HEK293T (cell line): ENCODE data around the gene PEX10.

Experiments
- CTCF ChIA-PET: fragments of 350-600 bp; formaldehyde crosslinking; extraction: SDS; loops from one replicate; lab custom pipeline; 2021; ENCODE audit warnings: antibody characterized with exemption, inconsistent platforms; lab: Yijun Ruan, JAX
- POLR2A ChIA-PET: fragments of 350-600 bp; formaldehyde crosslinking; extraction: SDS; loops from one replicate; lab custom pipeline; 2020; ENCODE audit warnings: antibody characterized with exemption, inconsistent platforms; lab: Yijun Ruan, JAX
- DNase-seq: peaks from one replicate; pipeline ENCODE4 v3.0.0; 2012; ENCODE audit warnings: mixed read lengths; ENCODE audit errors: extremely low spot score
- ARNT ChIP-seq: fragments of 450-650 bp; IDR thresholded peaks from 2 replicates; pipeline ENCODE4 v1.6.1; 2017; ENCODE audit warnings: mild to moderate bottlenecking
- BHLHE40 ChIP-seq: fragments of 450-650 bp; IDR thresholded peaks from 2 replicates; pipeline ENCODE4 v1.6.1; 2016; ENCODE audit warnings: mild to moderate bottlenecking, moderate library complexity, borderline replicate concordance
- CTBP1 ChIP-seq: fragments of 450-650 bp; IDR thresholded peaks from 2 replicates; pipeline ENCODE4 v1.6.1; 2016; ENCODE audit warnings: borderline replicate concordance
- ELF4 ChIP-seq: fragments of 450-650 bp; IDR thresholded peaks from 2 replicates; pipeline ENCODE4 v1.6.1; 2017; ENCODE audit warnings: antibody characterized with exemption
- FOXA1 ChIP-seq: fragments of 450-650 bp; IDR thresholded peaks from 2 replicates; pipeline ENCODE4 v1.6.1; 2016; ENCODE audit warnings: mild to moderate bottlenecking
- FOXK2 ChIP-seq: fragments of 450-650 bp; IDR thresholded peaks from 2 replicates; pipeline ENCODE4 v1.6.1; 2016; ENCODE audit warnings: mild to moderate bottlenecking
- FOXM1 ChIP-seq: fragments of 450-650 bp; IDR thresholded peaks from 2 replicates; pipeline ENCODE4 v1.6.1; 2017; ENCODE audit warnings: mild to moderate bottlenecking, borderline replicate concordance
- HDGF ChIP-seq: fragments of 450-650 bp; IDR thresholded peaks from 2 replicates; pipeline ENCODE4 v1.6.1; 2017; ENCODE audit warnings: antibody characterized with exemption, borderline replicate concordance
- L3MBTL2 ChIP-seq: fragments of 450-650 bp; conservative IDR thresholded peaks from 2 replicates; pipeline ENCODE4 v1.6.1; 2016; ENCODE audit warnings: mild to moderate bottlenecking
- LEF1 ChIP-seq: fragments of 450-650 bp; IDR thresholded peaks from 2 replicates; pipeline ENCODE4 v1.6.1; 2017; ENCODE audit warnings: mild to moderate bottlenecking, borderline replicate concordance
- NFRKB ChIP-seq: fragments of 450-650 bp; IDR thresholded peaks from 2 replicates; pipeline ENCODE4 v1.6.1; 2016; ENCODE audit warnings: mild to moderate bottlenecking, moderate library complexity
- PKNOX1 ChIP-seq: fragments of 450-650 bp; IDR thresholded peaks from 2 replicates; pipeline ENCODE4 v1.6.1; 2016
- SP1 ChIP-seq: fragments of 450-650 bp; IDR thresholded peaks from 2 replicates; pipeline ENCODE4 v1.6.1; 2017
- SUZ12 ChIP-seq: fragments of 450-650 bp; IDR thresholded peaks from 2 replicates; pipeline ENCODE4 v1.6.1; 2016; ENCODE audit warnings: mild to moderate bottlenecking
- TARDBP ChIP-seq: fragments of 450-650 bp; IDR thresholded peaks from 2 replicates; pipeline ENCODE4 v1.6.1; 2016
- ZNF384 ChIP-seq: fragments of 450-650 bp; IDR thresholded peaks from 2 replicates; pipeline ENCODE4 v1.6.1; 2016

PEX10 gene

GRCh38 chr1:2433196-2433595, 20.8 kb upstream of the PEX10 start:
- ChIA-PET CTCF (no interaction called here), POLR2A (no interaction called here)
- TF ChIP-seq ELF4 (no peak), SUZ12 (no peak), LEF1 (no peak), FOXM1 (no peak), SP1 (no peak), HDGF (no peak), NFRKB (no peak), PKNOX1 (no peak), BHLHE40 (no peak), FOXK2 (no peak), TARDBP (no peak), FOXA1 (no peak), CTBP1 (no peak), L3MBTL2 (no peak)
- no peak for DNase-seq

- ChIA-PET CTCF (no interaction called here), POLR2A (interaction anchor here (0.8 kb wide), 1 partner anchor 16 kb away, joined by 4 read pairs; no protein-coding TSS in a partner anchor)
- TF ChIP-seq ZNF384 = no peak
- TF ChIP-seq SP1 = no peak
- no peak for TF ChIP-seq SUZ12
- no peak for TF ChIP-seq FOXK2
- no peak for TF ChIP-seq CTBP1
- no peak for TF ChIP-seq PKNOX1
- no peak for TF ChIP-seq FOXA1
- no peak for TF ChIP-seq HDGF
- no peak for TF ChIP-seq ARNT
- no peak for TF ChIP-seq L3MBTL2
- TF ChIP-seq ELF4 = no peak
- TF ChIP-seq NFRKB = no peak
- TF ChIP-seq LEF1 = no peak
- TF ChIP-seq BHLHE40 = no peak
- no peak for TF ChIP-seq FOXM1
- TF ChIP-seq TARDBP = no peak
- DNase-seq = no peak
Observed at GRCh38 chr1:2432441-2432844, 20.1 kb upstream of the PEX10 start.

- POLR2A ChIA-PET = no interaction called here
- TF ChIP-seq FOXM1 (no peak), SUZ12 (no peak), CTBP1 (no peak), FOXA1 (no peak), ZNF384 (no peak), HDGF (no peak), SP1 (no peak), TARDBP (no peak), LEF1 (no peak), BHLHE40 (no peak), NFRKB (no peak), FOXK2 (no peak), ARNT (no peak), L3MBTL2 (no peak), PKNOX1 (no peak), ELF4 (no peak)
- no peak for DNase-seq
- CTCF ChIA-PET = no interaction called here
Observed at GRCh38 chr1:2431518-2431917, 19.2 kb upstream of the PEX10 start.

- ChIA-PET POLR2A (no interaction called here), CTCF (no interaction called here)
- no peak for TF ChIP-seq NFRKB
- no peak for TF ChIP-seq LEF1
- TF ChIP-seq ARNT = no peak
- no peak for TF ChIP-seq ZNF384
- TF ChIP-seq FOXA1 = no peak
- TF ChIP-seq SP1 = no peak
- TF ChIP-seq L3MBTL2 = no peak
- TF ChIP-seq PKNOX1 = no peak
- no peak for DNase-seq
Observed at GRCh38 chr1:2431103-2431502, 18.7 kb upstream of the PEX10 start.

- DNase-seq = no peak
- ChIA-PET POLR2A (interaction anchor here (0.7 kb wide), 1 partner anchor 10 kb away, joined by 4 read pairs; no protein-coding TSS in a partner anchor), CTCF (no interaction called here)
- TF ChIP-seq SUZ12 (no peak), CTBP1 (no peak), FOXK2 (no peak), SP1 (no peak), LEF1 (no peak), TARDBP (no peak), BHLHE40 (no peak), FOXM1 (no peak), FOXA1 (no peak), ELF4 (no peak)
Observed at GRCh38 chr1:2430592-2430973, 18.2 kb upstream of the PEX10 start.
